ENCODE results near the gene UNC80. TPM values are rescaled to one million over a fixed set of nuclear protein-coding genes. Genes with fewer than 3 reads are reported as not detected.

Gene UNC80
- total and polyA plus RNA-seq, 2 donors (not counting 3 experiments of a cell fraction or from before 2014, with no cell fraction given), result not detected

DNA sequence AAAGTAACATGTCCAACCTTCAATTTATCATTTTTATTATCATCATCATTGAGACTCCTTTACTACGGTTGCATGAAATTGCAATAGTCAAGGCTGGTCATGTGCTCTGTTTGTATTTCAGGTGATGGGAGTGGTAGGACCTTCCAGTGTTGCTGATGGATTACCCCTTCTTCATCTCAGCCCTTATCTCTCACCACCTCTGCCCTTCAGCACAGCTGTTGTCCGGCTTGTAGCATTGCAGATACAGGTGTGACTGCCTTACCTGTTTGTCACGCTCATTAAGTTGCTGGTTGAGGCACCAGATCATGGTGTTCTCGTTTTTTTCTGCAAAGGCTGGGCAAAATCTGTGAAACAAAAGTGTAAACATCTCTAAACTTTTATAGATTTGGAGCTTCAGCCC is 199.1 kb downstream of the UNC80 start:
- no peaks in the 10 kb centered on the region for H3K9me3 ChIP-seq (replicated peaks; ENCODE audit: control insufficient read depth, insufficient read depth, low read length)
- no peak for FAIRE-seq
- H3K36me3 ChIP-seq (ENCODE audit: control insufficient read depth in 2 of 2, extremely low read depth in 1 of 2, insufficient read depth in 2 of 2, low read length in 2 of 2), result no peaks in the 10 kb centered on the region
- BruUV-seq (replicated peaks), result no TSS peak
- H3K4me2 ChIP-seq (ENCODE audit: insufficient read depth, low read length), result no peak overlapping the region
- TF ChIP-seq, protein P1, sequence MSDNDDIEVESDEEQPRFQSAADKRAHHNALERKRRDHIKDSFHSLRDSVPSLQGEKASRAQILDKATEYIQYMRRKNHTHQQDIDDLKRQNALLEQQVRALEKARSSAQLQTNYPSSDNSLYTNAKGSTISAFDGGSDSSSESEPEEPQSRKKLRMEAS (IDR thresholded peaks at IDR 0.05; ENCODE audit: insufficient read depth, insufficient read length), result no peak
- TF ChIP-seq GATA2 (IDR thresholded peaks at IDR 0.05; ENCODE audit: insufficient read depth, insufficient read length, low read depth, low read length) (no peak), POLR2A (IDR thresholded peaks at IDR 0.05; ENCODE audit: low read depth, low read length) (no peak), JUN (IDR thresholded peaks at IDR 0.05; ENCODE audit: borderline replicate concordance, insufficient read depth, insufficient read length, low read depth) (no peak), POLR2AphosphoS5 (IDR thresholded peaks at IDR 0.05; ENCODE audit: insufficient read depth, low read depth, low read length) (no peak), MYC (IDR thresholded peaks at IDR 0.05; ENCODE audit: low read depth, low read length) (no peak), EZH2 (IDR thresholded peaks at IDR 0.05; ENCODE audit: borderline replicate concordance, low read depth, low read length, severe bottlenecking) (no peak), FOS (IDR thresholded peaks at IDR 0.05; ENCODE audit: borderline replicate concordance, insufficient read depth, low read length) (no peak)
- TF ChIP-seq, protein P2, sequence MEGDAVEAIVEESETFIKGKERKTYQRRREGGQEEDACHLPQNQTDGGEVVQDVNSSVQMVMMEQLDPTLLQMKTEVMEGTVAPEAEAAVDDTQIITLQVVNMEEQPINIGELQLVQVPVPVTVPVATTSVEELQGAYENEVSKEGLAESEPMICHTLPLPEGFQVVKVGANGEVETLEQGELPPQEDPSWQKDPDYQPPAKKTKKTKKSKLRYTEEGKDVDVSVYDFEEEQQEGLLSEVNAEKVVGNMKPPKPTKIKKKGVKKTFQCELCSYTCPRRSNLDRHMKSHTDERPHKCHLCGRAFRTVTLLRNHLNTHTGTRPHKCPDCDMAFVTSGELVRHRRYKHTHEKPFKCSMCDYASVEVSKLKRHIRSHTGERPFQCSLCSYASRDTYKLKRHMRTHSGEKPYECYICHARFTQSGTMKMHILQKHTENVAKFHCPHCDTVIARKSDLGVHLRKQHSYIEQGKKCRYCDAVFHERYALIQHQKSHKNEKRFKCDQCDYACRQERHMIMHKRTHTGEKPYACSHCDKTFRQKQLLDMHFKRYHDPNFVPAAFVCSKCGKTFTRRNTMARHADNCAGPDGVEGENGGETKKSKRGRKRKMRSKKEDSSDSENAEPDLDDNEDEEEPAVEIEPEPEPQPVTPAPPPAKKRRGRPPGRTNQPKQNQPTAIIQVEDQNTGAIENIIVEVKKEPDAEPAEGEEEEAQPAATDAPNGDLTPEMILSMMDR (IDR thresholded peaks at IDR 0.05; ENCODE audit: extremely low read depth in 1 of 2, insufficient read depth in 1 of 2, low read depth in 1 of 2, low read length in 2 of 2), result no peak
- H3K27me3 ChIP-seq (ENCODE audit: control insufficient read depth in 2 of 2, insufficient read depth in 2 of 2, low read length in 2 of 2), result peaks cover 5 to 13% of the 10 kb centered on the region in 2 experiments
- no peaks in the 10 kb centered on the region for H3K9me1 ChIP-seq (replicated peaks; ENCODE audit: control insufficient read depth, extremely low read depth, insufficient read depth, low read length)
- dilution Hi-C loops (cut with MboI; ENCODE audit: extremely low pct_ligation_motif_present, low sequenced_read_pairs), result no loop called here
- no peak overlapping the region for H3K9ac ChIP-seq (replicated peaks; ENCODE audit: extremely low read depth, insufficient read depth, low read length)
- H4K20me1 ChIP-seq (replicated peaks; ENCODE audit: control insufficient read depth, extremely low read depth, insufficient read depth, low read length), result no peaks in the 10 kb centered on the region
- H3K4me3 ChIP-seq (replicated peaks in 1 of 3; ENCODE audit: insufficient read depth in 1 of 3, low read depth in 1 of 3, low read length in 3 of 3), result no peak overlapping the region
- H3K79me2 ChIP-seq (ENCODE audit: control insufficient read depth, insufficient read depth, low read length), result no peaks in the 10 kb centered on the region
- no peak for DNase-seq (ENCODE audit: low read depth, low spot score)
- no peak overlapping the region for H3K27ac ChIP-seq (ENCODE audit: insufficient read depth, low read depth, low read length)
- ChIA-PET POLR2A (no interaction called here), CTCF (interaction anchor here (1.8 to 3.5 kb wide), 2 partner anchors 10 to 229 kb away, joined by 10 to 22 read pairs; no protein-coding TSS in a partner anchor)
- intact Hi-C loops (cut with micrococcal nuclease), result no loop called here
- no peaks in the 10 kb centered on the region for H3K4me1 ChIP-seq (ENCODE audit: control insufficient read depth, extremely low read depth, insufficient read depth, low read length)
- H2AFZ ChIP-seq (ENCODE audit: low read depth, low read length), result no peak overlapping the region

All from endothelial cell of umbilical vein (primary cell).